ENCODE data around the gene RAPGEF6.
A peak's percentile ranks its signal among the peaks of the same experiment; 100 is the strongest.
"Not testable (repeated sequence)": the region's sequence is repeated elsewhere in the genome, so short reads cannot be mapped to it uniquely, and the experiment has no call there.

RAPGEF6 gene

GRCh38 chr5:131634996-131635683 is at the start of gene RAPGEF6:
RAPGEF6 (minus strand) TSS chr5:131635229; CDS start chr5:131635030, 199 bp downstream.
- peak; percentile 99 for DNase-seq

GRCh38 chr5:131684595-131684994 is 49.6 kb upstream of the RAPGEF6 start:
- no peak for DNase-seq

GRCh38 chr5:131684051-131684450 is 49.0 kb upstream of the RAPGEF6 start:
- no peak for DNase-seq

- no peak for DNase-seq
Observed at GRCh38 chr5:131682826-131683225, 47.8 kb upstream of the RAPGEF6 start.

- DNase-seq = no peak
Observed at GRCh38 chr5:131682175-131682574, 47.1 kb upstream of the RAPGEF6 start.

- DNase-seq = no peak
Observed at GRCh38 chr5:131679911-131680310, 44.9 kb upstream of the RAPGEF6 start.

- DNase-seq = not testable (repeated sequence)
Observed at GRCh38 chr5:131678273-131678672, 43.2 kb upstream of the RAPGEF6 start.

GRCh38 chr5:131677115-131677514 is 42.1 kb upstream of the RAPGEF6 start:
- peak; percentile 27 for DNase-seq

- no peak for DNase-seq
Observed at GRCh38 chr5:131672776-131673175, 37.7 kb upstream of the RAPGEF6 start.

- DNase-seq = no peak
Observed at GRCh38 chr5:131671994-131672655, 37.1 kb upstream of the RAPGEF6 start.

- peak; percentile 47 for DNase-seq
Observed at GRCh38 chr5:131671409-131671808, 36.4 kb upstream of the RAPGEF6 start.

- no peak for DNase-seq
Observed at GRCh38 chr5:131664929-131665328, 29.9 kb upstream of the RAPGEF6 start.

- no peak for DNase-seq
Observed at GRCh38 chr5:131661933-131662332, 26.9 kb upstream of the RAPGEF6 start.

- DNase-seq = no peak
Observed at GRCh38 chr5:131659841-131660240, 24.8 kb upstream of the RAPGEF6 start.

- no peak for DNase-seq
Observed at GRCh38 chr5:131659290-131659689, 24.3 kb upstream of the RAPGEF6 start.

- no peak for DNase-seq
Observed at GRCh38 chr5:131654776-131655175, 19.7 kb upstream of the RAPGEF6 start.

- no peak for DNase-seq
Observed at GRCh38 chr5:131654309-131654708, 19.3 kb upstream of the RAPGEF6 start.

- DNase-seq = no peak
Observed at GRCh38 chr5:131649161-131649560, 14.1 kb upstream of the RAPGEF6 start.

GRCh38 chr5:131647048-131647769 is 12.2 kb upstream of the RAPGEF6 start:
- no peak for DNase-seq

GRCh38 chr5:131644822-131645221 is 9.8 kb upstream of the RAPGEF6 start:
- no peak for DNase-seq

GRCh38 chr5:131644370-131644769 is 9.3 kb upstream of the RAPGEF6 start:
- no peak for DNase-seq

- no peak for DNase-seq
Observed at GRCh38 chr5:131641494-131641893, 6.5 kb upstream of the RAPGEF6 start.

GRCh38 chr5:131640043-131640856 is 5.2 kb upstream of the RAPGEF6 start:
- DNase-seq = peak; percentile 32
